K562 (cell line): Measurements from ENCODE around the gene APOM. TPM values are rescaled to one million over a fixed set of nuclear protein-coding genes. Genes with fewer than 3 reads are reported as not detected.

ENCODE experiments used
- CBX1 ChIP-seq: sonication (generic); IDR thresholded peaks from 2 replicates; pipeline ENCODE4 v1.6.1; 2016; ENCODE audit warnings: antibody characterized with exemption, low read depth, mild to moderate bottlenecking
- CBX3 ChIP-seq, 2 experiments: IDR thresholded peaks; 1 replicate in 1 of 2; 2 replicates in 1 of 2; pipeline ENCODE4 v1.6.1; 2012; ENCODE audit warnings: inconsistent platforms in 2 of 2, low read length in 2 of 2, borderline replicate concordance in 1 of 2, control low read depth in 1 of 2
- CCNT2 ChIP-seq: IDR thresholded peaks from 2 replicates; pipeline ENCODE4 v1.6.1; 2011; ENCODE audit warnings: borderline replicate concordance, low read depth, mild to moderate bottlenecking, moderate library complexity, mixed read lengths, low read length; ENCODE audit not compliant: insufficient read length; ENCODE audit errors: extremely low read depth
- ETS2 ChIP-seq: IDR thresholded peaks from 2 replicates; pipeline ENCODE4 v1.6.1; 2016; ENCODE audit warnings: borderline replicate concordance, missing genetic modification characterization, mild to moderate bottlenecking, moderate library complexity, missing compliant biosample characterization; ENCODE audit not compliant: poor library complexity, severe bottlenecking
- FOXK2 ChIP-seq, 2 experiments: fragments of 450-650 bp; IDR thresholded peaks in 1 of 2; conservative IDR thresholded peaks in 1 of 2; 2 replicates each; pipeline ENCODE4 v1.6.1; 2016; ENCODE audit warnings: low read depth in 2 of 2, mild to moderate bottlenecking in 1 of 2
- HDAC3 ChIP-seq: fragments of 450-650 bp; IDR thresholded peaks from 2 replicates; pipeline ENCODE4 v1.6.1; 2018; ENCODE audit warnings: borderline replicate concordance, mild to moderate bottlenecking, moderate library complexity; ENCODE audit not compliant: partially characterized antibody
- HDGF ChIP-seq: fragments of 450-650 bp; IDR thresholded peaks from 2 replicates; pipeline ENCODE4 v1.6.1; 2016
- KLF16 ChIP-seq: IDR thresholded peaks from 2 replicates; pipeline ENCODE4 v1.6.1; 2016; ENCODE audit warnings: antibody characterized with exemption
- MIER1 ChIP-seq: fragments of 450-650 bp; IDR thresholded peaks from 2 replicates; pipeline ENCODE4 v1.6.1; 2016; ENCODE audit warnings: antibody characterized with exemption, mild to moderate bottlenecking, low read depth
- NUFIP1 ChIP-seq: fragments of 450-650 bp; IDR thresholded peaks from 2 replicates; pipeline ENCODE4 v1.6.1; 2018; ENCODE audit not compliant: partially characterized antibody
- PURB ChIP-seq: sonication (generic); formaldehyde crosslinking; IDR thresholded peaks from 2 replicates; pipeline ENCODE4 v1.9.0; 2021; ENCODE audit warnings: low read depth, mild to moderate bottlenecking, missing genetic modification reagents
- RBM14 ChIP-seq: fragments of 200-400 bp; formaldehyde crosslinking; IDR thresholded peaks from 2 replicates; pipeline ENCODE4 v1.6.1; 2018; ENCODE audit warnings: low read depth, mild to moderate bottlenecking, low read length, moderate library complexity, borderline replicate concordance; ENCODE audit not compliant: insufficient read depth
- RREB1 ChIP-seq: fragments of 250-450 bp; sonication (Bioruptor Pico); IDR thresholded peaks from 2 replicates; pipeline ENCODE4 v1.4.0; 2020
- SRSF3 ChIP-seq: fragments of 200-400 bp; formaldehyde crosslinking; IDR thresholded peaks from 2 replicates; pipeline ENCODE4 v1.6.1; 2016; ENCODE audit warnings: mild to moderate bottlenecking, low read length, moderate library complexity; ENCODE audit not compliant: insufficient read depth
- TAF9B ChIP-seq: fragments of 450-650 bp; IDR thresholded peaks from 2 replicates; pipeline ENCODE4 v1.6.1; 2018; ENCODE audit warnings: mild to moderate bottlenecking; ENCODE audit not compliant: partially characterized antibody
- TFAM ChIP-seq: fragments of 250-450 bp; sonication (Bioruptor Pico); conservative IDR thresholded peaks from 2 replicates; pipeline ENCODE4 v1.5.0; 2021; ENCODE audit warnings: mild to moderate bottlenecking, moderate library complexity
- THRB ChIP-seq: fragments of 450-650 bp; formaldehyde crosslinking; conservative IDR thresholded peaks from 2 replicates; pipeline ENCODE4 v1.4.0; 2022; ENCODE audit warnings: mild to moderate bottlenecking, missing genetic modification characterization
- U2AF2 ChIP-seq: fragments of 200-400 bp; formaldehyde crosslinking; optimal IDR thresholded peaks from 2 replicates; pipeline ENCODE3; 2017; ENCODE audit warnings: low read depth, mild to moderate bottlenecking, low read length
- ZFP36 ChIP-seq: fragments of 150-350 bp; IDR thresholded peaks from 2 replicates; pipeline ENCODE4 v1.6.1; 2018; ENCODE audit warnings: low read length, low read depth; ENCODE audit not compliant: partially characterized antibody
- ZNF253 ChIP-seq: fragments of 250-450 bp; sonication (Bioruptor Pico); conservative IDR thresholded peaks from 2 replicates; pipeline ENCODE4 v1.6.1; 2021; ENCODE audit warnings: mild to moderate bottlenecking
- polyA plus RNA-seq, 8 experiments: library from polyadenylated mRNA; depleted of rRNA in 4 of 8; stranded (reverse) in 5 of 8; unstranded in 3 of 8; fragments of >200 nt; fragmentation: Nextera tagmentation in 2 of 8; fragmentation: Illumina TruSeq in 1 of 8; extraction: Ambion mirVana in 2 of 8; extraction: Trizol in 1 of 8; gene quantifications; 2 replicates each; pipeline versions ENCODE4 v1.2.1 to v1.2.3, GENCODE V29; 2011 to 2014; ENCODE audit warnings: inconsistent platforms in 1 of 8, missing spikeins in 1 of 8
- total RNA-seq, 7 experiments: library from RNA; depleted of rRNA in 6 of 7; stranded (reverse); fragments of >200 nt in 6 of 7; fragmentation: Illumina TruSeq in 2 of 7; extraction: Trizol in 2 of 7; gene quantifications; 2 replicates each; pipeline versions ENCODE4 v1.2.1 to v1.2.3, GENCODE V29; 2011 to 2021; ENCODE audit warnings: low replicate concordance in 1 of 7

APOM gene
- total and polyA plus RNA-seq, 9 of the 15 experiments (the other 6 are each of a cell fraction or from before 2014, with no cell fraction given): 5.7 to 24.3 (median 10.4) TPM

- TF ChIP-seq RREB1: 0 out of 2 replicates have a peak, but pooled peaks have one; percentile 29
- TF ChIP-seq ZFP36: no peak
- TF ChIP-seq U2AF2: no peak
- no peak for TF ChIP-seq CBX3 (IDR thresholded peaks at IDR 0.05; ENCODE audit: borderline replicate concordance in 1 of 2, low read length in 2 of 2)
- no peak for TF ChIP-seq MIER1
- peak; percentile 47; the same call in 1 of the 2 replicates for TF ChIP-seq ZNF253 (CRISPR knock-in tag)
- TF ChIP-seq TFAM (CRISPR knock-in tag): no peak
- 0 out of 2 replicates have a peak, but pooled peaks have one; percentile 31 for TF ChIP-seq RBM14
- TF ChIP-seq SRSF3: no peak
- TF ChIP-seq ETS2 (tag): no peak
- no peak for TF ChIP-seq NUFIP1
- TF ChIP-seq CCNT2: no peak
- TF ChIP-seq HDAC3: no peak
- TF ChIP-seq HDGF: peak; percentile 59; the same call in 1 of the 2 replicates
- TF ChIP-seq THRB (CRISPR knock-in tag): peak; percentile 87; the same call in 1 of the 2 replicates
- no peak for TF ChIP-seq TAF9B
- peak; percentile 52; the same call in 1 of the 2 replicates for TF ChIP-seq KLF16
- TF ChIP-seq PURB: no peak
- TF ChIP-seq FOXK2 (conservative IDR thresholded peaks at IDR 0.05 in 1 of 2, IDR thresholded peaks at IDR 0.05 in 1 of 2; ENCODE audit: low read depth in 2 of 2): 0 out of 4 replicates have a peak, but pooled peaks of 1 of the 2 experiments have one; percentile 8
- TF ChIP-seq CBX1: no peak
These were observed 4.9 kb downstream of the APOM start, which contains the start of gene C6orf47 (continued) for GRCh38 chr6:31660381-31661261.
